B cell (primary cell): ENCODE data around the gene ATP2B3.

Experiments
- EZH2 ChIP-seq: IDR thresholded peaks from 2 replicates; pipeline ENCODE4 v1.6.1; 2012; ENCODE audit warnings: borderline replicate concordance, low read depth, mild to moderate bottlenecking, moderate library complexity, low read length; ENCODE audit not compliant: insufficient read depth, poor library complexity, severe bottlenecking
- TF ChIP-seq, protein P1 (sequence below): fragments of 200-600 bp; IDR thresholded peaks from one replicate; pipeline ENCODE4 v1.8.0; 2022; ENCODE audit warnings: antibody characterized with exemption, mild to moderate bottlenecking

DNA sequence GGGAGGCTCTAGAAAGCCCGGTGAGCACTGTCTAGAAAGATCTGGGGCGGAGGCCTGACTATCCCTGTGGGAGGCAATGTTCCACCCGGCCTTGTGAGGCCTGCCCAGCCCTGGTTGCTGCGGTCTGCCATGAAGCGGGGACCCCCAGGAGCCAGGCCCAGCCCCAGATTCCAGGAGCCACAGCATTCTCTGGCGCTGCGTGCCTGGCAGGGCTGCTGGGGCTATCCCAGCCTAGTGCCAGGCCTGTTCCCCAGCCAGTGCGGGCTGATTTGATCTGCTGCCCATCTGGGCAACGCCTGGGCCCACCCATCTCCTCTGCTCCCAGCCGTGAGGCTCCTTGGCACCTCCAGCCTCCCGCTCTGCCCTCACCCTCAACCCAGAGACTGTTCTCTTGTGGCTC is 19.6 kb downstream of the ATP2B3 start:
- TF ChIP-seq, protein P1, sequence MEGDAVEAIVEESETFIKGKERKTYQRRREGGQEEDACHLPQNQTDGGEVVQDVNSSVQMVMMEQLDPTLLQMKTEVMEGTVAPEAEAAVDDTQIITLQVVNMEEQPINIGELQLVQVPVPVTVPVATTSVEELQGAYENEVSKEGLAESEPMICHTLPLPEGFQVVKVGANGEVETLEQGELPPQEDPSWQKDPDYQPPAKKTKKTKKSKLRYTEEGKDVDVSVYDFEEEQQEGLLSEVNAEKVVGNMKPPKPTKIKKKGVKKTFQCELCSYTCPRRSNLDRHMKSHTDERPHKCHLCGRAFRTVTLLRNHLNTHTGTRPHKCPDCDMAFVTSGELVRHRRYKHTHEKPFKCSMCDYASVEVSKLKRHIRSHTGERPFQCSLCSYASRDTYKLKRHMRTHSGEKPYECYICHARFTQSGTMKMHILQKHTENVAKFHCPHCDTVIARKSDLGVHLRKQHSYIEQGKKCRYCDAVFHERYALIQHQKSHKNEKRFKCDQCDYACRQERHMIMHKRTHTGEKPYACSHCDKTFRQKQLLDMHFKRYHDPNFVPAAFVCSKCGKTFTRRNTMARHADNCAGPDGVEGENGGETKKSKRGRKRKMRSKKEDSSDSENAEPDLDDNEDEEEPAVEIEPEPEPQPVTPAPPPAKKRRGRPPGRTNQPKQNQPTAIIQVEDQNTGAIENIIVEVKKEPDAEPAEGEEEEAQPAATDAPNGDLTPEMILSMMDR: no peak
- TF ChIP-seq EZH2: no peak
